ENCODE data around the gene ADARB2.

- TF ChIP-seq POLR2AphosphoS5 (IDR thresholded peaks at IDR 0.05) (no peak), POLR2A (IDR thresholded peaks at IDR 0.05; ENCODE audit: low read depth) (no peak), EP300 (IDR thresholded peaks at IDR 0.05) (no peak)
- TF ChIP-seq, protein P1, sequence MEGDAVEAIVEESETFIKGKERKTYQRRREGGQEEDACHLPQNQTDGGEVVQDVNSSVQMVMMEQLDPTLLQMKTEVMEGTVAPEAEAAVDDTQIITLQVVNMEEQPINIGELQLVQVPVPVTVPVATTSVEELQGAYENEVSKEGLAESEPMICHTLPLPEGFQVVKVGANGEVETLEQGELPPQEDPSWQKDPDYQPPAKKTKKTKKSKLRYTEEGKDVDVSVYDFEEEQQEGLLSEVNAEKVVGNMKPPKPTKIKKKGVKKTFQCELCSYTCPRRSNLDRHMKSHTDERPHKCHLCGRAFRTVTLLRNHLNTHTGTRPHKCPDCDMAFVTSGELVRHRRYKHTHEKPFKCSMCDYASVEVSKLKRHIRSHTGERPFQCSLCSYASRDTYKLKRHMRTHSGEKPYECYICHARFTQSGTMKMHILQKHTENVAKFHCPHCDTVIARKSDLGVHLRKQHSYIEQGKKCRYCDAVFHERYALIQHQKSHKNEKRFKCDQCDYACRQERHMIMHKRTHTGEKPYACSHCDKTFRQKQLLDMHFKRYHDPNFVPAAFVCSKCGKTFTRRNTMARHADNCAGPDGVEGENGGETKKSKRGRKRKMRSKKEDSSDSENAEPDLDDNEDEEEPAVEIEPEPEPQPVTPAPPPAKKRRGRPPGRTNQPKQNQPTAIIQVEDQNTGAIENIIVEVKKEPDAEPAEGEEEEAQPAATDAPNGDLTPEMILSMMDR (IDR thresholded peaks at IDR 0.05), result no peak
These were observed 599.7 kb downstream of the ADARB2 start for GRCh38 chr10:1137499-1138163.

All from esophagus muscularis mucosa (tissue), 4 donors.